A549 (cell line): ENCODE results near the gene AUTS2. TPM values are rescaled to one million over a fixed set of nuclear protein-coding genes. Genes with fewer than 3 reads are reported as not detected.

Experiments used
- ATAC-seq, 2 experiments: fragments of 200-7000 bp in 1 of 2; fragments of >200 bp in 1 of 2; cut with Nextera tagmentation in 1 of 2; cut with Tn5 transposase in 1 of 2; 3 replicates each; pipeline versions ENCODE4 v1.8.0 to v1.9.1; 2018 to 2020; ENCODE audit warnings: mild to moderate bottlenecking in 1 of 2, moderate library complexity in 1 of 2
- CTCF ChIA-PET: fragments of 300-600 bp; sonication (Branson Sonifier 250); formaldehyde crosslinking; extraction: SDS; loops from one replicate; lab custom pipeline; 2021; ENCODE audit warnings: antibody characterized with exemption, inconsistent platforms; lab: Yijun Ruan, JAX
- POLR2A ChIA-PET: fragments of 350-600 bp; formaldehyde crosslinking; extraction: SDS; loops from one replicate; lab custom pipeline; 2021; ENCODE audit warnings: antibody characterized with exemption, inconsistent platforms; lab: Yijun Ruan, JAX
- DNase-seq, 2 experiments: peaks; one replicate each; pipeline versions ENCODE4 v3.0.0 to v3.0.0-alpha.2; 2011 to 2016; ENCODE audit warnings: low read depth in 1 of 2, low spot score in 1 of 2
- FAIRE-seq: peaks from 2 replicates; lab custom pipeline; 2011; peaks lifted over from hg19 to GRCh38; lab: Jason Lieb, UNC
- H3K27ac ChIP-seq, 2 experiments: fragments of >200 bp; sonication (Bioruptor Twin); formaldehyde crosslinking; 3 replicates each; pipeline ENCODE4 v1.5.1; 2016 to 2017
- H3K4me1 ChIP-seq: fragments of >200 bp; sonication (Bioruptor Twin); formaldehyde crosslinking; 3 replicates; pipeline ENCODE4 v1.6.1; 2016
- H3K4me2 ChIP-seq: fragments of >200 bp; sonication (Bioruptor Twin); formaldehyde crosslinking; 3 replicates; pipeline ENCODE4 v1.6.1; 2016
- H3K4me3 ChIP-seq: fragments of >200 bp; sonication (Bioruptor Twin); formaldehyde crosslinking; 3 replicates; pipeline ENCODE4 v1.5.1; 2016
- H3K9me3 ChIP-seq: fragments of >200 bp; sonication (Bioruptor Twin); formaldehyde crosslinking; 3 replicates; pipeline ENCODE4 v1.6.1; 2016
- CEBPB ChIP-seq, 2 experiments: fragments of >200 bp in 1 of 2; sonication (Bioruptor Twin) in 1 of 2; formaldehyde crosslinking in 1 of 2; IDR thresholded peaks; 2 replicates each; pipeline ENCODE4 v1.6.1; 2012 to 2016
- CHD4 ChIP-seq: fragments of 200-600 bp; sonication (generic); IDR thresholded peaks from 2 replicates; pipeline ENCODE4 v1.6.1; 2016; ENCODE audit warnings: antibody characterized with exemption, mild to moderate bottlenecking, borderline replicate concordance
- EP300 ChIP-seq, 2 experiments: fragments of >200 bp; sonication (Bioruptor Twin); formaldehyde crosslinking; IDR thresholded peaks; 2 replicates in 1 of 2; 3 replicates in 1 of 2; pipeline ENCODE4 v1.6.1; 2016 to 2017
- HDAC2 ChIP-seq: fragments of 200-600 bp; sonication (generic); IDR thresholded peaks from 2 replicates; pipeline ENCODE4 v1.6.1; 2016
- HOXA7 ChIP-seq: fragments of 250-450 bp; sonication (Bioruptor Pico); IDR thresholded peaks from 2 replicates; pipeline ENCODE4 v1.5.0; 2020; ENCODE audit warnings: mild to moderate bottlenecking, moderate library complexity
- HOXB13 ChIP-seq: fragments of 250-450 bp; sonication (Bioruptor Pico); IDR thresholded peaks from 2 replicates; pipeline ENCODE4 v1.5.0; 2020; ENCODE audit warnings: low read depth, mild to moderate bottlenecking, moderate library complexity
- HOXB5 ChIP-seq: fragments of 250-450 bp; sonication (Bioruptor Pico); IDR thresholded peaks from 2 replicates; pipeline ENCODE4 v1.5.0; 2020; ENCODE audit warnings: mild to moderate bottlenecking, moderate library complexity
- JUN ChIP-seq, 2 experiments: fragments of >200 bp; sonication (Bioruptor Twin); formaldehyde crosslinking; IDR thresholded peaks; 2 replicates in 1 of 2; 3 replicates in 1 of 2; pipeline ENCODE4 v1.6.1; 2016 to 2017
- JUNB ChIP-seq: fragments of >200 bp; sonication (Bioruptor Twin); formaldehyde crosslinking; IDR thresholded peaks from 2 replicates; pipeline ENCODE4 v1.6.1; 2016
- NR3C1 ChIP-seq: fragments of >200 bp; sonication (Bioruptor Twin); formaldehyde crosslinking; IDR thresholded peaks from 3 replicates; pipeline ENCODE4 v1.6.1; 2017
- PHF8 ChIP-seq: fragments of 200-600 bp; sonication (generic); IDR thresholded peaks from 2 replicates; pipeline ENCODE4 v1.6.1; 2016; ENCODE audit warnings: low read depth, mild to moderate bottlenecking, antibody characterized with exemption, moderate library complexity, borderline replicate concordance
- POLR2A ChIP-seq: IDR thresholded peaks from 2 replicates; pipeline ENCODE4 v1.6.1; 2012; ENCODE audit warnings: mild to moderate bottlenecking, low read length
- POLR2AphosphoS2 ChIP-seq: conservative IDR thresholded peaks from 2 replicates; pipeline ENCODE4 v1.6.1; 2012; ENCODE audit warnings: low read length, improper control_type of control experiment, inconsistent platforms
- RCOR1 ChIP-seq: fragments of 150-350 bp; IDR thresholded peaks from 2 replicates; pipeline ENCODE4 v1.6.1; 2014; ENCODE audit warnings: antibody characterized with exemption, low read length, low read depth
- SMC3 ChIP-seq: fragments of >200 bp; sonication (Bioruptor Twin); formaldehyde crosslinking; IDR thresholded peaks from 3 replicates; pipeline ENCODE4 v1.6.1; 2018; ENCODE audit warnings: inconsistent platforms
- ZFP36 ChIP-seq: fragments of 450-650 bp; IDR thresholded peaks from 2 replicates; pipeline ENCODE4 v1.6.1; 2014; ENCODE audit warnings: borderline replicate concordance; ENCODE audit not compliant: partially characterized antibody
- WGBS: methylation state at CpG from one replicate; pipeline ENCODE4 v1.1.6; 2017; ENCODE audit errors: missing lambda C conversion rate; 5-methylcytosine and 5-hydroxymethylcytosine counted together
- polyA plus RNA-seq, 4 experiments: library from polyadenylated mRNA; depleted of rRNA in 3 of 4; stranded (reverse); fragments of >200 nt; fragmentation: RNase III in 1 of 4; extraction: RNeasy Plus Mini Kit Qiagen cat#74134 plus additional on column Dnase treatment in 1 of 4; gene quantifications; 2 replicates in 3 of 4; 3 replicates in 1 of 4; pipeline ENCODE4 v1.2.3, GENCODE V29; 2011 to 2017
- TF ChIP-seq, protein P1 (sequence below): fragments of 250-450 bp; sonication (Bioruptor Pico); IDR thresholded peaks from 2 replicates; pipeline ENCODE4 v1.5.0; 2021; ENCODE audit warnings: mild to moderate bottlenecking, moderate library complexity, borderline replicate concordance
- TF ChIP-seq, protein P2 (sequence below): fragments of 250-450 bp; sonication (Bioruptor Pico); IDR thresholded peaks from 2 replicates; pipeline ENCODE4 v1.5.0; 2020; ENCODE audit warnings: low read depth, mild to moderate bottlenecking, moderate library complexity

Gene AUTS2
- polyA plus RNA-seq, 2 of the 4 experiments (the other 2 are of a cell fraction): 1.6 to 3.6 TPM

DNA sequence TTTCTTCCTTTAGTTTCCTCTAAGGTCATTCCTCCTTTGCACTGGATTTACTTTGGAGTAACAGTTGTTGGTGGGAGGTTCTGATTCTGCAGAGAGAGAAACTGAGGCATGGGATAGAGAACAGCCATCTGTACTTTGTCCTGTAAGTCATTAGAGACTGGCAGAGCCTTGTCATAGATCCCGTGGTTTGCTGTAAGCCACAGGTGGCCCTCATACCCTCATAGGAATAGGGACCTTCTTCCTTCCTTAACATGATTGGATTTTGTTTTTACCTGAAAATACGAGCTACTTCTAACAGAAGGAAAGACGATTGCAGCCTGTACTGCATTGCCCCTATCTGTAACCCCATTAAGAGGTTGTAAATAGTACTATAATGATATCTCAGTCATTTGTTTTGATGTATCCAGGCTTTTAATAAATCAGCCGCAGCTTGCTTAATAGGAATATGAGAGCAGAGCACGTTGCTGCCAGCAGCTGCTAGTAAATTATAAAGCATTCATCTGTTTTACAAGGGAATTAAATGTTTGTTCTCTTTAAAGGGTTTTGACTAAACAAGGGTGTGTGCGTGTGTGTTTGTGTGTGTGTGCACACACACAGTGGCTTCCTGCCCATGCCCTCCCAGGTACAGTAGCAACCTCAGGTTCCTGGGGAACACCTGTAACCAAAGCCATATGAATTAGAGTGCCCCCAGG is 249.8 kb downstream of the AUTS2 start:
- POLR2A ChIA-PET: no interaction called here
- 31% methylated on average over 6 of the region's 6 CpGs for WGBS
- Histone ChIP-seq H3K9me3 (no peaks in the 10 kb centered on the region), H3K27ac (no peak overlapping the region), H3K4me2 (no peak overlapping the region), H3K4me1 (no peaks in the 10 kb centered on the region), H3K4me3 (no peak overlapping the region)
- FAIRE-seq (no peak), ATAC-seq (no peak), DNase-seq (no peak)
- no peak for TF ChIP-seq HOXB13 (CRISPR knock-in tag)
- TF ChIP-seq CHD4: no peak
- TF ChIP-seq HOXA7 (CRISPR knock-in tag): no peak
- TF ChIP-seq SMC3: no peak
- TF ChIP-seq, protein P1, sequence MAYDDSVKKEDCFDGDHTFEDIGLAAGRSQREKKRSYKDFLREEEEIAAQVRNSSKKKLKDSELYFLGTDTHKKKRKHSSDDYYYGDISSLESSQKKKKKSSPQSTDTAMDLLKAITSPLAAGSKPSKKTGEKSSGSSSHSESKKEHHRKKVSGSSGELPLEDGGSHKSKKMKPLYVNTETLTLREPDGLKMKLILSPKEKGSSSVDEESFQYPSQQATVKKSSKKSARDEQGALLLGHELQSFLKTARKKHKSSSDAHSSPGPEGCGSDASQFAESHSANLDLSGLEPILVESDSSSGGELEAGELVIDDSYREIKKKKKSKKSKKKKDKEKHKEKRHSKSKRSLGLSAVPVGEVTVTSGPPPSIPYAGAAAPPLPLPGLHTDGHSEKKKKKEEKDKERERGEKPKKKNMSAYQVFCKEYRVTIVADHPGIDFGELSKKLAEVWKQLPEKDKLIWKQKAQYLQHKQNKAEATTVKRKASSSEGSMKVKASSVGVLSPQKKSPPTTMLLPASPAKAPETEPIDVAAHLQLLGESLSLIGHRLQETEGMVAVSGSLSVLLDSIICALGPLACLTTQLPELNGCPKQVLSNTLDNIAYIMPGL (CRISPR knock-in tag): no peak
- no peak for TF ChIP-seq NR3C1
- TF ChIP-seq HDAC2: no peak
- TF ChIP-seq JUNB: no peak
- no peak for TF ChIP-seq POLR2A
- CTCF ChIA-PET: interaction anchor here (1.1 to 1.7 kb wide), 2 partner anchors 8 to 10 kb away, joined by 4 to 6 read pairs; no protein-coding TSS in a partner anchor

DNA sequence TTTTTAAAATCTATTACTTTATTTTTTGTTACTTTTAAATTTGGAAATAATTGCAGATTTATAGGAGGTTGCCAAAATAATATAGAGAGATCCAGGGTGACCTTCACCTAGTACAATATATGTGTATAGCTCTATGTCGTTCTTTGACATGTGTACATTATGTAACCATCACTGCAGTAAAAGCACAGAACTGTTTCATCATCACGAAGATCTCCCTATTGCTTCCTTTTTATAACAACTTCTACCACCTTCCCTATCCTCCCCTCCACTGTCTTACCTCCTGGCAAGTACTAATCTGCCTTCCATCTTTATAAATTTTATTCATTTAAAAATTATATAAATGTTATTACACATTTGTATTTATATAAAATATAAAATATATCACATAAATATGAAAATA is 251.0 kb downstream of the AUTS2 start:
- Histone ChIP-seq H3K9me3 (no peaks in the 10 kb centered on the region), H3K4me3 (no peak overlapping the region), H3K27ac (no peak overlapping the region), H3K4me2 (no peak overlapping the region), H3K4me1 (no peaks in the 10 kb centered on the region)
- DNase-seq: no peak
- ChIA-PET POLR2A (no interaction called here), CTCF (interaction anchor here (1.0 to 1.7 kb wide), 2 partner anchors 11 to 22 kb away, joined by 3 to 6 read pairs; no protein-coding TSS in a partner anchor)
- 23% methylated on average over 2 of the region's 2 CpGs for WGBS
- FAIRE-seq: no peak
- TF ChIP-seq CEBPB (IDR thresholded peaks at IDR 0.05): no peak
- no peak for TF ChIP-seq HDAC2
- no peak for ATAC-seq

DNA sequence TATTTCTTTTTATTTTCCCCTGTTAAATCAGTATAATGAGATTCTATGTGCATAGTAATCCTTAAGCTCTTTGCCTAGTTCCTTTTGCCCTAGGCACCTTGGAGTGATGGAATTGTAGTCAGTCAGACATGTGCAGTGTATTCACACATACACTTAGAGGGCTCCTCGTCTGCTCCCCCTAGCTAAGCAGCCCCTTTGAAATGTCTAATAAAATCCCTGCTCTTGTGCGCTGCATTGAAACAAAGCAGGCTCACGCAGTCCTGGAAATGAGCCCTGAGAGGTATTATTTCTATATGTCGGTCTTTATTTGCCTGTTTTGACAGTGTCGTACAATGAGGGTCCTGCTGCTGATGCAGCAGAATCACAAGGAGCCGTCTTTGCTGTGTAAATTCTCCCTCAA is 258.7 kb downstream of the AUTS2 start:
- CTCF ChIA-PET: no interaction called here
- Histone ChIP-seq H3K4me3 (no peak overlapping the region), H3K4me1 (no peaks in the 10 kb centered on the region), H3K9me3 (no peaks in the 10 kb centered on the region), H3K4me2 (no peak overlapping the region), H3K27ac (no peak overlapping the region)
- ATAC-seq (no peak), DNase-seq (no peak), FAIRE-seq (no peak)
- 66% methylated on average over 6 of the region's 6 CpGs for WGBS
- TF ChIP-seq EP300 (IDR thresholded peaks at IDR 0.05) (no peak), RCOR1 (no peak), JUN (IDR thresholded peaks at IDR 0.05) (no peak)
- TF ChIP-seq, protein P2, sequence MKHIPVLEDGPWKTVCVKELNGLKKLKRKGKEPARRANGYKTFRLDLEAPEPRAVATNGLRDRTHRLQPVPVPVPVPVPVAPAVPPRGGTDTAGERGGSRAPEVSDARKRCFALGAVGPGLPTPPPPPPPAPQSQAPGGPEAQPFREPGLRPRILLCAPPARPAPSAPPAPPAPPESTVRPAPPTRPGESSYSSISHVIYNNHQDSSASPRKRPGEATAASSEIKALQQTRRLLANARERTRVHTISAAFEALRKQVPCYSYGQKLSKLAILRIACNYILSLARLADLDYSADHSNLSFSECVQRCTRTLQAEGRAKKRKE (CRISPR knock-in tag): no peak
- POLR2A ChIA-PET: no interaction called here

DNA sequence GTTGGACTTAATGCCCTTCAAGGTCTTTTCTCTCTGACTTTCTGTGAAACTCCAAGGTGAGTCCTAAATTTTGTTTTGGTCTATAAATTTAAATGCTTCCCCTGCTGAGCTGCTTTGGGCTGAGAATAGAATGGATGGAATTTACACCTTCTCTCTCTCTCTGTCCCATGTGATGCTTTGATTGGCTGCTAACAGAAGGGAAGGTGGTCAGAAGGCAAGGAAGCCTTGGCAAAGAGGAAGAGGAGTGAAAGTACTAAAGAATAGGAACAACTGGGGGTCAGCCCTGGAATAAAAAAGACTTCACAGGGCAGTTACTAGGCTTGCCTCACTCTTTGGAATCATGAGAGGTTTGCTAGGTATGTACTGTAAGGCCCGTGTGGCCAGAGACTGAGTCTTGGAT is 260.2 kb downstream of the AUTS2 start:
- 13% methylated on average over 1 of the region's 1 CpG for WGBS
- ATAC-seq: no peak
- no peak overlapping the region for H3K4me2 ChIP-seq
- no peak for DNase-seq
- FAIRE-seq: no peak
- H3K4me3 ChIP-seq: no peak overlapping the region
- no peaks in the 10 kb centered on the region for H3K9me3 ChIP-seq
- H3K27ac ChIP-seq: no peak overlapping the region
- TF ChIP-seq POLR2AphosphoS2: no peak
- no peak for TF ChIP-seq ZFP36
- no peak for TF ChIP-seq HOXB5 (CRISPR knock-in tag)
- TF ChIP-seq PHF8: no peak
- TF ChIP-seq, all 56 proteins: peak for 0
- ChIA-PET CTCF (no interaction called here), POLR2A (no interaction called here)
- H3K4me1 ChIP-seq: no peaks in the 10 kb centered on the region
